ENCODE results near the gene CREB3L4. TPM values are rescaled to one million over a fixed set of nuclear protein-coding genes. Genes with fewer than 3 reads are reported as not detected.
A peak's percentile ranks its signal among the peaks of the same experiment; 100 is the strongest.
"Not testable (repeated sequence)": the region's sequence is repeated elsewhere in the genome, so short reads cannot be mapped to it uniquely, and the experiment has no call there.

Gene CREB3L4
- total and polyA plus RNA-seq, 2 donors (not counting 1 experiment from before 2014, with no cell fraction given) = 3.7 to 6.4 TPM

- H3K4me3 ChIP-seq (replicated peaks in 1 of 4; ENCODE audit: control extremely low read depth in 1 of 4, insufficient read depth in 1 of 4, low read depth in 3 of 4, low read length in 4 of 4) = no peak overlapping the region
- H3K4me2 ChIP-seq (ENCODE audit: extremely low read depth, insufficient read depth, low read length) = no peak overlapping the region
- no peaks in the 10 kb centered on the region for H4K20me1 ChIP-seq (ENCODE audit: control insufficient read depth, extremely low read depth, insufficient read depth, low read length)
- H3K4me1 ChIP-seq (ENCODE audit: control insufficient read depth, extremely low read depth, insufficient read depth, low read length) = peaks cover 4% of the 10 kb centered on the region
- H3K9me3 ChIP-seq (ENCODE audit: control insufficient read depth, insufficient read depth, low read depth, low read length) = no peaks in the 10 kb centered on the region
- TF ChIP-seq CTCF (conservative IDR thresholded peaks at IDR 0.05 in 1 of 2, IDR thresholded peaks at IDR 0.05 in 1 of 2; ENCODE audit: low read depth in 1 of 2, low read length in 2 of 2) = no peak
- no peak for TF ChIP-seq EZH2 (IDR thresholded peaks at IDR 0.05; ENCODE audit: low read length, missing control alignments)
- no peak for DNase-seq (ENCODE audit: low read depth in 2 of 2)
- no peak overlapping the region for H3K9ac ChIP-seq (ENCODE audit: insufficient read depth, low read length)
- no peak overlapping the region for H3K27ac ChIP-seq (ENCODE audit: insufficient read depth, low read length)
- H3K27me3 ChIP-seq (ENCODE audit: control insufficient read depth, insufficient read depth, low read length) = no peaks in the 10 kb centered on the region
- H2AFZ ChIP-seq (ENCODE audit: low read length) = no peak overlapping the region
- H3K36me3 ChIP-seq (ENCODE audit: control insufficient read depth, insufficient read depth, low read length) = no peaks in the 10 kb centered on the region
- H3K79me2 ChIP-seq (ENCODE audit: control insufficient read depth, insufficient read depth, low read length) = no peaks in the 10 kb centered on the region
These were observed 32.7 kb downstream of the CREB3L4 start for GRCh38 chr1:154000420-154000819.

DNA sequence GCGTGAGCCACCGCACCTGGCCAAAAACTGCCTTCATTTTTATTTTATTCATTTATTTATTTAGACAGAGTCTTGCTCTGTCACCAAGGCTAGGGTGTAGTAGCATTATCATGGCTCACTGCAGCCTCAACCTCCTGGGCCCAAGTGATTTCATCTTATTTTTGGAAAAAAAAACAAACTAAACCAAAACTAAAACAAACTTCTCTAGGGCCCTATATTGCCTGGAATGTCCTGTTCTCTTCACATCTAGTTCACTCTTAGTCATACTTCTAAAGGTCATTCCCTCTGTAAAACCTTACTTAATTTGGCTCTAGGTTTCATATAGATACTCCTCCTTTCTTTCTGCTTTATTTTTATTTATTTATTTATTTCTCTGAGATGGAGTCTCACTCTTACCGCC lies 38.4 kb downstream of the CREB3L4 start:
- Histone ChIP-seq H3K9me3 (ENCODE audit: control insufficient read depth, insufficient read depth, low read depth, low read length) (no peaks in the 10 kb centered on the region), H3K36me3 (ENCODE audit: control insufficient read depth, insufficient read depth, low read length) (no peaks in the 10 kb centered on the region), H3K4me2 (ENCODE audit: extremely low read depth, insufficient read depth, low read length) (no peak overlapping the region), H3K27me3 (ENCODE audit: control insufficient read depth, insufficient read depth, low read length) (no peaks in the 10 kb centered on the region), H3K9ac (ENCODE audit: insufficient read depth, low read length) (no peak overlapping the region), H4K20me1 (ENCODE audit: control insufficient read depth, extremely low read depth, insufficient read depth, low read length) (no peaks in the 10 kb centered on the region), H3K4me1 (ENCODE audit: control insufficient read depth, extremely low read depth, insufficient read depth, low read length) (peaks cover 4% of the 10 kb centered on the region), H3K79me2 (ENCODE audit: control insufficient read depth, insufficient read depth, low read length) (no peaks in the 10 kb centered on the region), H3K27ac (ENCODE audit: insufficient read depth, low read length) (no peak overlapping the region), H2AFZ (ENCODE audit: low read length) (no peak overlapping the region), H3K4me3 (replicated peaks in 1 of 4; ENCODE audit: control extremely low read depth in 1 of 4, insufficient read depth in 1 of 4, low read depth in 3 of 4, low read length in 4 of 4) (no peak overlapping the region)
- DNase-seq (ENCODE audit: low read depth in 2 of 2) = peak; percentile 64 to 92
- no peak for TF ChIP-seq CTCF (conservative IDR thresholded peaks at IDR 0.05 in 1 of 2, IDR thresholded peaks at IDR 0.05 in 1 of 2; ENCODE audit: low read depth in 1 of 2, low read length in 2 of 2)
- no peak for TF ChIP-seq EZH2 (IDR thresholded peaks at IDR 0.05; ENCODE audit: low read length, missing control alignments)

- Histone ChIP-seq H2AFZ (ENCODE audit: low read length) (no peak overlapping the region), H3K4me1 (ENCODE audit: control insufficient read depth, extremely low read depth, insufficient read depth, low read length) (peaks cover 2% of the 10 kb centered on the region), H3K79me2 (ENCODE audit: control insufficient read depth, insufficient read depth, low read length) (no peaks in the 10 kb centered on the region), H3K36me3 (ENCODE audit: control insufficient read depth, insufficient read depth, low read length) (no peaks in the 10 kb centered on the region), H3K4me3 (replicated peaks in 1 of 4; ENCODE audit: control extremely low read depth in 1 of 4, insufficient read depth in 1 of 4, low read depth in 3 of 4, low read length in 4 of 4) (no peak overlapping the region), H4K20me1 (ENCODE audit: control insufficient read depth, extremely low read depth, insufficient read depth, low read length) (no peaks in the 10 kb centered on the region), H3K9me3 (ENCODE audit: control insufficient read depth, insufficient read depth, low read depth, low read length) (no peaks in the 10 kb centered on the region), H3K4me2 (ENCODE audit: extremely low read depth, insufficient read depth, low read length) (no peak overlapping the region), H3K9ac (ENCODE audit: insufficient read depth, low read length) (no peak overlapping the region), H3K27me3 (ENCODE audit: control insufficient read depth, insufficient read depth, low read length) (no peaks in the 10 kb centered on the region), H3K27ac (ENCODE audit: insufficient read depth, low read length) (no peak overlapping the region)
- no peak for TF ChIP-seq EZH2 (IDR thresholded peaks at IDR 0.05; ENCODE audit: low read length, missing control alignments)
- TF ChIP-seq CTCF (conservative IDR thresholded peaks at IDR 0.05 in 1 of 2, IDR thresholded peaks at IDR 0.05 in 1 of 2; ENCODE audit: low read depth in 1 of 2, low read length in 2 of 2) = no peak
- no peak for DNase-seq (ENCODE audit: low read depth in 2 of 2)
These were observed 44.4 kb downstream of the CREB3L4 start for GRCh38 chr1:154012129-154012528.

DNA sequence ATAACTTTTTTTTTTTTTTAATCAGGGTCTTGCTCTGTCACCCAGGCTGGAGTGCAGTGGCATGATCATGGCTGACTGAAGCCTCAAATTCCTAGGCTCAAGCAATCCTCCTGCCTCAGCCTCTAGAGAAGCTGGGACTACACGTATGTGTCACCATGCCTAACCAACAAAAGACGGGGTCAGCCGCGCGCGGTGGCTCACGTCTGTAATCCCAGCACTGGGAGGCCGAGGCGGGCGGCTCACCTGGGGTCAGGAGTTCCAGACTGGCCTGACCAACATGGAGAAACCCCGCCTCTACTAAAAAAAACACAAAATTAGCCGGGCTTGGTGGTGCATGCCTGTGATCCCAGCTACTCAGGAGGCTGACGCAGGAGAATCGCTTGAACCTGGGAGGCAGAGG lies 44.8 kb downstream of the CREB3L4 start:
- not testable (repeated sequence) for H3K9me3 ChIP-seq (ENCODE audit: control insufficient read depth, insufficient read depth, low read depth, low read length); H3K36me3 ChIP-seq (ENCODE audit: control insufficient read depth, insufficient read depth, low read length); H3K27me3 ChIP-seq (ENCODE audit: control insufficient read depth, insufficient read depth, low read length); H3K4me3 ChIP-seq (replicated peaks in 1 of 4; ENCODE audit: control extremely low read depth in 1 of 4, insufficient read depth in 1 of 4, low read depth in 3 of 4, low read length in 4 of 4); H3K4me1 ChIP-seq (ENCODE audit: control insufficient read depth, extremely low read depth, insufficient read depth, low read length); H3K27ac ChIP-seq (ENCODE audit: insufficient read depth, low read length); H3K79me2 ChIP-seq (ENCODE audit: control insufficient read depth, insufficient read depth, low read length); H3K4me2 ChIP-seq (ENCODE audit: extremely low read depth, insufficient read depth, low read length); H4K20me1 ChIP-seq (ENCODE audit: control insufficient read depth, extremely low read depth, insufficient read depth, low read length); H2AFZ ChIP-seq (ENCODE audit: low read length); H3K9ac ChIP-seq (ENCODE audit: insufficient read depth, low read length); DNase-seq (ENCODE audit: low read depth in 2 of 2)

Data from fibroblast of lung (primary cell).